HG03575 (cell line): ENCODE results near the gene KDM5B.
"Not testable (repeated sequence)": the region's sequence is repeated elsewhere in the genome, so short reads cannot be mapped to it uniquely, and the experiment has no call there.

Experiments
- ATAC-seq: cut with Tn5 transposase; IDR thresholded peaks from one replicate; pipeline ENCODE4 v1.9.1; 2021; ENCODE audit not compliant: unreplicated experiment, insufficient number of reproducible peaks, low FRiP score; ENCODE audit errors: extremely low read depth

Gene KDM5B

GRCh38 chr1:202807926-202808757, at the start of gene KDM5B:
KDM5B (minus strand) TSS chr1:202808421; CDS start chr1:202808305, 116 bp downstream.
- no peak for ATAC-seq

- no peak for ATAC-seq
Measured at GRCh38 chr1:202857136-202857610, 49.0 kb upstream of the KDM5B start.

- no peak for ATAC-seq
Measured at GRCh38 chr1:202856014-202856413, 47.8 kb upstream of the KDM5B start.

GRCh38 chr1:202854787-202855186, 46.6 kb upstream of the KDM5B start:
- no peak for ATAC-seq

DNA sequence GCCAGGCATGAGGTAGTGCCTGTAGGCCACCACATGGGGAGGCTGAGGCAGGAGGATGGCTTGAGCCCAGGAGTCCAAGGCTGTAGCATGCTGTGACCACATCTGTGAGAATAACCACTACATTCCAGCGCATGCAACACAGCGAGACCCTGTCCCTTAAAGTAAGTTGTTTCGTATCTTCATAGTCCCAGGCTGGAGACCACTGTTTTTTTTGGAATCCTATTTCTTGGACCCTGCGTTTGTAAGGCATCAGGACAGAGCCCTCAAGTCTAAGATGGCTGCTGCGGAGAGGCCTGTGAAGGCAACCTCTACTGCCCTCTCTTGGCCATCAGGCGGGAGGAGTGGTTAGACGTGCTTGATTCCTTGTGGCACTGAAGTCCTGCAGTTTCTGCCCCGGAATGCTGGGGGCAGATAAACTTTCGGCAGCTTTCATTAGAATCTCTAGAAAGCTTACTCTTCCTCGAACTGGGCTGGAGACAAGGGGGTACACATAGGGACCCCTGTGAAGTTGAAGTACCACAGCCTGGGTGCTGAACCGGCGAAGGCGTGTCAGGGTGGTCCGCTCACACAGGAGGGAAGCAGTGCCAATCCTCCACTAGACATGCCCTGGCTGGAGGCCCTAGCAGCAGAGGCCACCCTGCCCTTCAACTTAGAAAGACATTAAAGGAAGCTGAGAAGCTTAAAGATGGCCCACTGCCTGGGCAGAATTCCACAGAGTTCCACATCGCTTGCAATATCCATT, 44.1 kb upstream of the KDM5B start:
- ATAC-seq: no peak

- ATAC-seq: no peak
Measured at GRCh38 chr1:202850593-202851362, 42.6 kb upstream of the KDM5B start.

DNA sequence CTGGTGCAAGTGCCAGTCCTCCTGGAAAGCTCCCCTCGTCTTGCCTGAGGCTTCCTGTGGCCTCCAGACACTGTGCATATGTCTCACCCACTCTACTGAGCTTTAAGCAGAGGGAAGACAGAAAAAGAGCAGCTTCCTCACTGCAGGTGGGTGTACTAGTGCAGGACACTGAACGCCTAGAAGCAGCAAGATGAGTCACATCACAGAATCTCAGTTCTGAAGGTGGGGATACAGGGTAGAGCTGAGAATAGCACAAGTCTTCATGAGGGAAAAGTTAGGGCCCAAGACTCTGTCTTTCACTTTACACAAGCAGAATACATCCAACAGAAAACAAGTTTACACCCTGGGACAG, 39.9 kb upstream of the KDM5B start:
- no peak for ATAC-seq

DNA sequence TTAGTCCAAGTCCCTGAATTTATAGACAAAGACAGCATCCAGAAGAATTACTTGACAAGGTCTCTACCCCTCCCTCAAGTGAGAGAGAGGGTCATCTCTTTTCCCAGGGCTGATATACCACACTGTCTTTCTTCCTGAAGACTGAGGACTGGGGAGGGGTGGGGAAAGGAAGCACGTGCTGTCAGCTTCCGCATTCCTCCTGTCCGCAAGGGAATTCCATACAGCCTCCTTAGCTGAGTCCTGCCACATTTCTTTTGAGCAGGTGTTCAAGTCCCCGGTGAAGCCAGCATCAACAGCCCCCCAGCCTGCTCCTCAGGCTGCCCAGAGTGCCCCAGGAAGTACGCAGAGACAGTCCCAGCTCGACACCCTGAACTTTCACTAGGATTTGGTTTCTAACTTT, 36.7 kb upstream of the KDM5B start:
- no peak for ATAC-seq

DNA sequence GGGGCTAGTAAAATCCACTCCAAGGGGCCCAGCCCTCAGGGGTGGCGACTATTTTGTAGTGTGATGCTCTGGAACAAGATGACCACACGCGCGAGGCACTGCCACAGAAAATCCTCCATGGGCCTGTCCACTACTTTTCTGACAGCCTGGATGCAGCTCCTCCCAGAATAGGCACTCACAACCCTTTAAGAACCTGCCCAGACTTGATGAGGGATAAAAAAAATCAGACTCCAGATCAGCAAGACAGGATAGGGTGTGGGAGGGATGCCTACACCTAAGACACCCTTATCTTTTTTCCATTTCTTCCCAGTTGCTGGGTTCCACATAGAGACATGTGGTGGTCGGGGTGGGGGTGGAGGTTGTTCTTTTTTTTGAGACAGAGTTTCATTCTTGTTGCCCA, 36.0 kb upstream of the KDM5B start:
- no peak for ATAC-seq

GRCh38 chr1:202843081-202843480, 34.9 kb upstream of the KDM5B start:
- ATAC-seq: no peak

GRCh38 chr1:202837746-202838262, 29.6 kb upstream of the KDM5B start:
- ATAC-seq: no peak

- no peak for ATAC-seq
Measured at GRCh38 chr1:202836623-202837403, 28.6 kb upstream of the KDM5B start.

GRCh38 chr1:202835548-202836072, 27.4 kb upstream of the KDM5B start:
- no peak for ATAC-seq

GRCh38 chr1:202834771-202835547, 26.7 kb upstream of the KDM5B start:
- no peak for ATAC-seq

GRCh38 chr1:202831906-202832305, 23.7 kb upstream of the KDM5B start:
- ATAC-seq: no peak

DNA sequence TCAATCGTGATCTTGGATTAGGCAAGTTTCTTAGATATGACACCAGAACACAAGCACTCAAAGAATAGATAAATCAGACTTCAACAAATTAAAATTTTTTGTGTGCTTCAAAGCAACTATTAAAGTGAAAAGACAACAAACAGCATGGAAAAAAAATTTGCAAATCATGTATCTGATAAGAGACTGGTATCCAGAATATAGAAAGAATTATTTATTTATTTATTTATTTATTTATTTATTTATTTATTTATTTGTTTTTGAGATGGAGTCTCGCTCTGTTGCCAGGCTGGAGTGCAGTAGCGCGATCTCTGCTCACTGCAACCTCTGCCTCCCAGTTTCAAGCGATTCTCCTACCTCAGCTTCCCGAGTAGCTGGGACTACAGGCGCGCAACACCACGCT, 21.0 kb upstream of the KDM5B start:
- ATAC-seq: not testable (repeated sequence)

DNA sequence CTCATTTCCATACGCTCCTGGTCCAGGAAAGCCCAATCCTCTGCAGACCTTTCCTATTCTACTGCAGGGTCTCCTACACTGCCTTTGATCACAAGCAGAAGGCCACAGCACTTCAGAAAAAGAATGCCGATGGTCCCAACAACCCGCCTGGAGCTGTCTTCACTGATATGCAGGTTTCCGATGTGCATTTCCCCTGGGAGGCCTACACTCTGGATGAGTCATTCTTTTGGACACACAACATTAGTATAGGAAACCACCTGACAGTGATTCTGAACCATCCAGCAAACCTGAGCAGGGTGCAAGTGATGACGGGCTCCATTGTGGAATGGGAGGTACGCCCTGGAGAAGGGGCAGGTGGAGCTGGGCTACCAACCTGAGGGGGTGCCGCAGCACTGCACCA, 17.5 kb upstream of the KDM5B start:
- ATAC-seq: no peak

GRCh38 chr1:202821467-202821866, 13.2 kb upstream of the KDM5B start:
- no peak for ATAC-seq
